CD4-positive, alpha-beta T cell treated with Interleukin-4 for 1 hour (primary cell): ENCODE results near the gene LBHD2.

ENCODE experiments used
- DNase-seq, 2 donors: peaks; one replicate each; pipeline ENCODE4 v3.0.0-alpha.2; 2020 to 2022

LBHD2 gene

DNA sequence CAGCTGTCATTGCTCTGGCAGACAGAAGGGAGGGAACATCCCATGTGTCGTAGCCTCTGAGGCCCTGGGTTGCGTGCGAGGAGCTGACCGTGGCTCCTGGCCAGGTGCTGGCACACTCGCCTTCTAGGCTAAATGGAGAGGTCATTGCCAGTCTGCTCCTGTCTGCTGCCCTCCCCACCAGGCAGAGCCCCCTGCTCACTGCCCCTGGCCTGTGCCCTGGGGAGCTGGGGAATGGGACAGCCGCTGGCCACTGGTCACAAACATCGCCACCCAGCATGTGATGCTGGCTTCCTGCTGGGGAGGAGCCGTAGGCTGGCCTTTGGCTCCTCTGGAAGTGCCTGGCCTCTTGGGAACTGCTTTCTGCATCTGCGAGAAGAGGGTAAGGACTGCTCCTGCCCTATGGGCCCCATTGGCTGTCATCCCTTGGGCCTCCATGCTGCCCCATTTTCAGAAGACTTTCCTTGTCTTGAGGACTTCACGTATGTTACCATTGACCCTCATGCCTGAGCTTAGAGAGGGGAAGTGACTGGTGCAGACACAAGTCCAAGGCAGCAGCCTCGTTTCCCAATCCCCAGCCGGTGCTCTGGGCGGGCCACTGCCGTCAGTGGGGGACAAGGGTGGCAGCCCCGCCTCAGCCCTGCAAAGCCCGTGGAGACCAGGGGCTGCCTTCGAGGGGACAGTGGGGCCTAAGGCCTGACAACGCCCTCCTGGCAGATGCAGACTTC, 37.3 kb downstream of the LBHD2 start:
- peak in 1 of 2 donors; percentile 34 for DNase-seq

DNA sequence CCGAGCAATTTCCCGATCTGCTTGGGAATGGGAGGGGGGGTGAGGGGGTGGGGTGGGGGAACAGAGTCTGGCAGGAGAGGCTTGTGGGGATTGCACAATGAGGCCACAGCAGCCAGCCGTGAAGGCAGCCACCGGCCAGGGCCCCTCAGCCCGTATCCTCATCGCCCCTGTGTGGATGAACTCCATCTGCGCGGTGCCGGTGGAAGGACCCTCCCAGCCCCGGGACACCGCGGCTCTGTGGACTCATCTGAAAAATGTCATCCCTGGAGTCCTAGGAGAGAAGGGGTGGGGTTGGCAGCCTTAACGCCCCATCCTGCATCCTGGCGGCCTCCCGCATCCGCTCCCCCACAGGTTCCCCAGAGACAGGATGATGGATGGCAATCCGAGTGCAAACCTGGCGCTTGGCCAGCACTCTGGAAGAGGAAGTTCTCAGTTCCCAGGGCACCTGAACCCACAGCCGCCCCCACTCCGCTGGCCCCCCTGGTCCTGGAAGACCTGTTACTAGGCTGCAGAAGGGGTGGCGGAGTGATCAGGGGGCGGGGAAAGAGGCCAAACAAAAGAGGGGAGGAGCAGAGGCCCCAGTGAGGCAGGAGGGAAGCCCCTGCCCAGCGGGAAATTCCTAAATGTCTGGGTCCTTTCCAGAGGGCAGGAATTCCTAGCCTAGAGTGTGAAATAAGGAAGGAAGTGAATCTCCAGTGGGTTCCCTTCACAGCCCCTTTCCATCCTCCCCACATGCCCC, 38.0 kb downstream of the LBHD2 start:
- peak in 1 of 2 donors; percentile 45 for DNase-seq

DNA sequence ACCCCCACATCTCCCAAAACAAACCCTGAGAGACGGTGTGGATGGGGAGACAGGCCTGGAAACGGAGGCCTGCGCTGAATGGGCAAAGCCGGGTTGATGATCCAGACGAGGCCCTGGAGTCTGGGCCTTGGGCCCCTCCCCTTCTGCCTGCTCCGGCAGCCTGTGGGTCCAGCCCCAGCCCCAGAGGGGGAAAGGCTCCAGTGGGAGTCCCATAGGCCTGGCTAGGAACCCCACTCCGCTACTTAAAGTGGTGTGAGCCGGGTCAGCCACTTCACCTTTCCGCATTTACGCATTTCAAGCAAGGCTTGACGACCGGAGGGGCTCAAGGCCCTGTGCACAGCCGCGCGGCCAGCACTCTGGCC, 38.6 kb downstream of the LBHD2 start:
- no peak for DNase-seq

DNA sequence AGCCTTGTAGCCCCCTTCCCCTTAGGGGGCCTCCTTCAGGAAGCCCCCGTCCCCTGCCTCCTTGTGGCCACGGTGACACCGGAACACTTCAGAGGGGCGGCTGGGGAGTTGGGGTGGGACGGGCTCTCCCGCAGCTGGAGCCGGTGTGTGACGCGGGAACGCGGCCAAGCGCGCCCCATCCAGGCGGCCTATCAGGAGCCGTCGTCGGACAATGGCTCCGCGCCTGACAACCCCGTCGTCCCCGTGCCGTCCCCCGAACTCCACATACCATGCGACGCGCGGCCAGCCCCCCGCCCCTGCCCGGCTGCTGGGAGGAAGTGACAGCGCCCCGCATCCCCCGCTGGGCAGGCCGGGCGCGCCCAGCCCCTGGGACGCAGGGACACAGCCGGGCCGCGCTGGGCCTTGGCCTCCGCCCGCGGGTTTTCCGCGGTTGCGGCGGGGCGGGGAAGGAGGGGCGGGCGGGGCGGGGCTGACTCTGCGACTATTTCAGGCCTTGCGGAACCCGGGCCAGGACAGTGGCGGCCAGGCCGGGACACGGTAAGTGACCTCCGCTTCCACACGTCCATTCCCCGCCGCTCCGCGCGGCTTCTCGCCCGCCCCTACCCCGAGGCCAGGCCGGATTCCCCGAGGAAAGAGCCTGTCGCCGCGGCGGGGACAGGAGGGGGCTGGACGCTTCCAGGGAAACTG, 39.1 kb downstream of the LBHD2 start, which contains the start of gene TNFAIP2:
TSS of gene TNFAIP2 (plus strand) at position 515 of the 687 bp plus-strand sequence. CDS start 2,997 bp downstream, outside the sequence.
- peak in 1 of 2 donors; percentile 36 for DNase-seq

DNA sequence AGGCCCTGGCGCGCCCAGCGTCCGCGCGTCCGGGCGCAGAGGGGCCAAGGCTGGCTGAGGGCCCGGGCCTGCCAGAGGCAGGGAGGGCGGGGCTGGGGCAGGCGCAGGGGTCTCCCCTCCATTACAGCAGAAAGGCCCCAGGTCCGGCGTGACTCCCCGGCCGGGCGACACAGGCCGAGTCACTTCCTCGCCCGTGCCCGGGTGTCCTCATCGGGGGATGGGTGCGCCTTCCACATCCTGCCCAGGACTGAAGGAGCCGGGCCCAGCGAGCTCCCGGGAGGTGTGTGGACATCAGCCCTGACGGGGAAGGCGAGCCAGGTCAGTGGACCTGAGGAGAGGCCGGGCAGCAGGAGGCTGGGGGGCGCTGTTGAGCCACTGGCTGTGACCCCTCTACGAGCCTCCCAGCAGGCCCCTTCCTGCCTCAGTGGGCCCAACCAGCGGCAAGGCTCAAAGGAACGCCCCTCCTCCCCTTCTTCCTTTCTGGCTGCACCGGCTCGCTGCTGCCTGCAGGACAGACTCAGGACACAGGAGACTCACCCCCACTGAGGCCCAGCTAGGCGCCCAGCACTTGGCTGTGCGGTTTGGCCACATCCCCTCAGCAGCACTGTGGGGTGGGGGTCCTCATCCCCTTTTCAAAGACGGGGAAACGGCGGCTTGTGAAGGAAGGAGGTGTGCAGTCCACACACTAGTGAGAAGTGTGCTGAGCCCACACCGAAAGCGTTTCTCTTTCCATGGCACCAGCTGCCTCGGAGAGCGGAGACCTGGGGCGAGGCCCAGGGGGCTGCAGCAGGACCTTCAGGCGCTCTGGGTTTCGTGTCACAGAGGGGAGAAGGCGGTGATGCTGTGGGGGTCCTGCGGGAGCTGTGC, 39.9 kb downstream of the LBHD2 start:
- DNase-seq = no peak

DNA sequence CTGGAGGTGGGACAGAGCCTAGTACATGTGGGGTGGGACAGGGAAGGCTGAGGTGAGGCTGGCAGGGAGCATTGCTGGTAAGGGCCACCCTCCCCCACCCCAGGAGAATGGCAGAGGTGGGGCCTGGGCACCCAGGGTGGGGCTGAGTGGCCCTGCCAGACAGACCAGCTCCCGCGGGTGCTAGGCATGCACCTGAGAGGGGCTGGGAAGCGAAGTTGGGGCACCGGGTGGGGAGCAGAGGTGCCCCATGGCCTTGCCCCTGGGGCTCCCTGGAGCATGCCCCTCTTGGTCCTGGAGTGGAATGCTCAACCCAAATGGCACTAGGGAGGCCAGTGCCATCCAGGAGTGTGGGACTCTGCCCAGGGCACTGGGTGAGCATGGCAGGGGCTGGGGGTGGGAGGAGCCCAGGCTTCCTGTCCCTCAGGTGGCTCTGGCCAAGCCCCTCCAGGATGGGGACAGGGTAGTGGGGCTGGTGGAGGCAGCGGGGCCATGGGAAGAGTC, 40.5 kb downstream of the LBHD2 start:
- DNase-seq = no peak

DNA sequence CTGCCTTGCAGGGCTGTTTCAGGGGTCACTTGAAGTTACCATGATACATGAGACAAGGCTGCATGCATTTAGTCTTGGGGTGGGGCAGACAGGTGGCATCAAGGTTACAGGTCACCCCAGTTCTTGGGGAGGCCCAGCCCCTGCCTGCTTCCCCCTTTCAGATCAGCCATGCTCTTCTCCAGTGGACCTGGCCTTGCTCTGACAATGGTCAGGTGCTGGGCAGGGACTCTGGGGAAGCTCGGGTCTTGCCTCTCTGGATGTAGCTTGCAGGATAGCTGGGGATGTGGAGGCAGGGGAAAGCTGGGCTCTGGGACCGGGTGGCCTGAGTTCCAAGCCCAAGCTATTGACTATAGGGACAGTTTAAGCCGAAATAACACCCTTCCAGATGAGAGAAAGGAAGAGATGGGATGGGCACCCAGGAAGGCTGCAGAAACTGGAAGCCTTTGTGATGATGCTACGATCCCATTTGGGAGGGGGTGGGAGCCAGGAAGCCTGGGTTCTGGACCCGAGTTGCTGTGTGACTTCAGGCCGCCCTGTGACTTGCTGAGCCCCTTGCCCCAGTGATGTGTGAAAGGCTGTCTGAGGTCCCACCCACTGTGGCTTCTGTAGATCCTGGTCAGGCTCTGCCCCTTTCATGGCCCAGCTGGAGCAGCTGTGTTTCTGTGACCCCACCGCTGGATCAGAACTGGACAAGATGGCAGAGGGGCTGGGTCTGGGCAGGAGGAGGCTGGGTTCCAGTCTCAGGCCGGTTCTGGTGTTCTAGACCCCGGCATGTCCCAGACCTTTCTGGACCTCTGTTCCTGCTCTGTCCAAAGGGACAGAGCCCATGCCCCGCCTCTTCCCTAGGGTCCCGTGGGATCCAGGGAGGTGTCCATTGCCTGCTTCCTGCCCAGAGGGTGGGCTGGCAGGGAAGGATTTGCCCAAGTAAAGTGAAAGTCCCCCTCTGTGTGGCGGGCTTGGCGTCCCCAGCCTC, 41.4 kb downstream of the LBHD2 start:
- no peak for DNase-seq

DNA sequence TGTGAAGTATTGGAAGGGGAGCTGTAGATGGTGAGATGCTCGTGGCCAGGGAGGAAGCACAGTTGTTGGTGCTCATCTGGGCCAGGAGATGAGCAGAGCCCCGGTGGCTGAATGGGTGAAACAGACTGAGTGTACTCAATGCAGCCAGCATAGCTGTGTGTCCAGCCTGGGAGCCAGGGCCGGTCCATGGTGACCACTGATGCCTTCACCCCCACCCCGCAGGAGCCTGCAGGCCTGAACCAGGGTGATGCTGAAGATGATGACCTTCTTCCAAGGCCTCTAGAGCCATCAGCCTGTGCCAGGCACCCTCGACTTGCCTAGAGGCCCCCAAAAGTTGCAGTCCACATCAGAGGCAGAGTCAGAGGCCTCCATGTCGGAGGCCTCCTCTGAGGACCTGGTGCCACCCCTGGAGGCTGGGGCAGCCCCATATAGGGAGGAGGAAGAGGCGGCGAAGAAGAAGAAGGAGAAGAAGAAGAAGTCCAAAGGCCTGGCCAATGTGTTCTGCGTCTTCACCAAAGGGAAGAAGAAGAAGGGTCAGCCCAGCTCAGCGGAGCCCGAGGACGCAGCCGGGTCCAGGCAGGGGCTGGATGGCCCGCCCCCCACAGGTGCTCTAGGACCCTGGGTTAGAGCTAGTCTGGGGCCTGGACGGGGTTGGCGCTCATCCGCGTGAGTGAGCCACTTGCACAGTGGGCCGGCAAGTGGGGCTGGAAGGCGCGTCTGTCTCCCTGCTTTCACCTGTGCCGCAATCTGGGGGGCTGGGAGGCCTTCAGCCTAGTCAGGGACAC, 42.3 kb downstream of the LBHD2 start:
- DNase-seq = no peak

DNA sequence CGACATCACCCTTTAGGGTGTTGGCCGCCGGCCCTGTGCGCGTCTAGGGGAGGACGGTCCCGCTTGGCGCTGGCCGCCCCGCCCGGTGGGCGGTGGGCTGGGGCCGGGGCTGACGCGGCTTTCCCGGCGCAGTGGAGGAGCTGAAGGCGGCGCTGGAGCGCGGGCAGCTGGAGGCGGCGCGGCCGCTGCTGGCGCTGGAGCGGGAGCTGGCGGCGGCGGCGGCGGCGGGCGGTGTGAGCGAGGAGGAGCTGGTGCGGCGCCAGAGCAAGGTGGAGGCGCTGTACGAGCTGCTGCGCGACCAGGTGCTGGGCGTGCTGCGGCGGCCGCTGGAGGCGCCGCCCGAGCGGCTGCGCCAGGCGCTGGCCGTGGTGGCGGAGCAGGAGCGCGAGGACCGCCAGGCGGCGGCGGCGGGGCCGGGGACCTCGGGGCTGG, 42.9 kb downstream of the LBHD2 start:
- no peak for DNase-seq

DNA sequence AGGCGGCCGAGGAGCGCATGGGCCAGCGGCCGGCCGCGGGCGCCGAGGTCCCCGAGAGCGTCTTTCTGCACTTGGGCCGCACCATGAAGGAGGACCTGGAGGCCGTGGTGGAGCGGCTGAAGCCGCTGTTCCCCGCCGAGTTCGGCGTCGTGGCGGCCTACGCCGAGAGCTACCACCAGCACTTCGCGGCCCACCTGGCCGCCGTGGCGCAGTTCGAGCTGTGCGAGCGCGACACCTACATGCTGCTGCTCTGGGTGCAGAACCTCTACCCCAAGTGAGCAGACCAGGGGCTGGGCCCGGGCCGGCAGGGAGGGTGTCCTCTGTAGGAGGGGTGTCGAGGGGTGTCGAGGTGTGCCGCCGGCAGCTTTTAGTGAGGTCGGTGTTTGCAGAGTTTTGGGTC, 43.3 kb downstream of the LBHD2 start:
- no peak for DNase-seq

DNA sequence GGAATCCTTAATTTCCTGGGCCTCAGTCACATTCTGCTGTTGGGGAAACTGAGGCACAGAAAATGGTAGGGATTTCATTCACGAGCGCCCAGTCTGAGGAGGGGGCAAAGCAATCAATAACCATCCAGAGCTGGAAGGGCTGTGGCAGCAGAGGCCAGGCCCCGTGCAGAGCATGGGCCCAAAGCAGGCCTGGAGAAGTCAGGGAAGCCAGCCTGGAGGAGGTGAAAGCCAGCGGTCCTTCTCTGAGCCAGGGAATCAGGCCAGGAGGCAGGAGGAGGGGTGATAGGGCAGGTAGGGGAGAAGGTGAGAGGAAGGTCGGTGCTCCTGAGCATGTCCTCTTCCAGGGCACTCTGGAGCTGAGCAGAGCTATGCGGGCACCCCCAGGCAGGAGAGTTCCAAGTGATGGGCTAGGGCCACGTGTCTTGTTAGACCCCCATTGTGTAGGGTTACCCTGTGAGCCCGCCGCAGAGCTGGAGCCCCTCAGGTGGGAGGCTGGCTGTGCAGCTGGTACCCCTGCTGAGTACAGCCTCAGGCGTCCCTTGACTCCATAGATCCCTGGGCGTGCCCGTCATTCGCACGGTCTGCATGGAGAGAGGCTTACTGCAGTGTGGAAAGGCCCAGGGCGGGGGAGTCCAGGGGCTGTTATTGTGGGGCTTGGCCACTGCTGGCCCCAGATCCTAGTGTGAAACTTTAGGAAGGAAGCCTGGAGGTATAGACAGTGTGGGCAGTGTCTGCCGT, 44.0 kb downstream of the LBHD2 start:
- no peak for DNase-seq

DNA sequence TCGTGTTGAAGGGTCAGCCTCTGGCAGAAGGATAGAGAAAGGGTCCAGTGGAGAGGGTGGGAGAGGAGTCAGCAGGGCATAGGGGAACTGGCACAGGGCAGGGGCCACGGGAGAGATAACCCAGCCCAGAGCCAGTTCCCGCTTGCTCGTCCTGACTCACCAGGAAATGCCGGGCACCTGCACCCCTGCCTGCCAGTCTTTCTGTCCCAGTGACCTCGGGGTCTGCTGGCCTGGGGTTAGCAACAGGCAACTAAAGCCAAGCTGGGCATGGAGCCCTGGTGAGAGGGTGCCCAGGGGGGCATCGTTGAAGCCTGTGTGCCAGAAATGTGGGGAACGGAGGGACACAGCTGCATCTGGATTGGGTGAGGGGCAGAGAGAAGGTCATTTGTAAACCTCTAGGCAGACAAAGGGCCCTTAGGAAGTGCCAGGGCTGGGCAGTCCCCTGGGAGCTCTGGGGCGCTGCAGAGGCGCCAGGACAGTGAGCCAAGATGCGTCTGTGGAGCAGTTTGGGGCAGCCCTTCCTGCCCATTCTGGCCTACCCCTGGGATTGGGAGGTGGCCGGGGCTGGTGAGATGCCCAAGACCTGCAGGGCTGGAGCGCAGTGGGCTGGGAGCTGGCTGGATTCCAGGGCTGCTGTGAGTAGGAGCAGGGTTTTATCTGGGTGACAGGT, 44.8 kb downstream of the LBHD2 start:
- DNase-seq = no peak

DNA sequence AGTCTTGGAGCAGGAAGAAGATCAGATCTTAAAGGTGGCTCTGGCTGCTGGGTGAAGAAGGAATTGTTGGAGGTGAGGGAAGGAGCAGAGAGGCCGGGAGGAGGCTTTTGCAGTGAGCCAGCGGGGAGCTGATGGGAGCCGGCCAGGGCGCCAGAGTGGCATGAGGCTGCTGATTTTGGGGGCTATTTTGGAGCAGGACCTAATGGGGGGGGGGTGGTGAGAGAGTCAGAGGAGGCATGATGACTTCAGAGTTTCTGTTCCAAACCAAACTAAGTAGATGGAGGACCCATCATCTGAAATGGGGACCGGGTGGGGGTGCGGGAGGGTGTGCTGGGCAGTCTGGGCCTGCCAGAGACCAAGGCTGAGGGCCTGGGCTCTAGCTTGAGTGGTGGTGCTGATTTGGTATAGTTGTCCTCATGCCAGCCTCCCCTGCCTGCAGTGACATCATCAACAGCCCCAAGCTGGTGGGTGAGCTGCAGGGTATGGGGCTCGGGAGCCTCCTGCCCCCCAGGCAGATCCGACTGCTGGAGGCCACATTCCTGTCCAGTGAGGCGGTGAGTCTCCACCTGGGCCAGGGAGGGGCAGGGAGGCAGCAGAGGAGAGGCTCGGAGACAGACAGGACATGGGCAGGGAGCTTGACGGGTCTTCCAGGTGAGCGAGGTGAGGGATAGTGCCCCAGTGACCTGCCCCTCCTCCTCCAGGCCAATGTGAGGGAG, 45.4 kb downstream of the LBHD2 start:
- no peak for DNase-seq

DNA sequence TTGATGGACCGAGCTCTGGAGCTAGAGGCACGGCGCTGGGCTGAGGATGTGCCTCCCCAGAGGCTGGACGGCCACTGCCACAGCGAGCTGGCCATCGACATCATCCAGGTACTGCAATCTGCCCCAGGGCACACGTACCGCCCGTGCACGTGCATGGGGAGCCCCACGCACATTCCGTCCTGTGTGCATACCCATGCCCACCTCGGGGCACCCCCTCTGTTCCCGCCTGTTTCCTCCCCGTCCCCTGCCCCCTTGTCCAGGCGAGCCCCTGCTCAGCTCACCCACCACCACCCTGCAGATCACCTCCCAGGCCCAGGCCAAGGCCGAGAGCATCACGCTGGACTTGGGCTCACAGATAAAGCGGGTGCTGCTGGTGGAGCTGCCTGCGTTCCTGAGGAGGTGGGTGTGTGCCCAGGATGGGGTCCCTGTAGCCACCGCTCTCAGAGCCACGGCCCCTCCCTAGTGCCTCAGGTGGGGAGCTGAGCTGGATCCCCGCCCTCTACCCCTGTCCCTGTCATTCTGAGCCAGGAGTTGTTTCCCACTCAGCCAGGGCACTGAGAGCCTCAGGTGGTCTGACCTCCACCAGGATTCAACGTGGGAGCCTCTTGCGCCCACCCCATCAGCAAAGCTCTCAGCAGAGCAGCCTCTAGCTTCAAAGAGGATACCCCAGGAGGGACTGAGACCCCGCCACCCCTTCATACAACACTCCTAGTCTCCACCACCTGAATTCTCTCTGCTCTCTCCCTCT, 46.2 kb downstream of the LBHD2 start:
- no peak for DNase-seq

DNA sequence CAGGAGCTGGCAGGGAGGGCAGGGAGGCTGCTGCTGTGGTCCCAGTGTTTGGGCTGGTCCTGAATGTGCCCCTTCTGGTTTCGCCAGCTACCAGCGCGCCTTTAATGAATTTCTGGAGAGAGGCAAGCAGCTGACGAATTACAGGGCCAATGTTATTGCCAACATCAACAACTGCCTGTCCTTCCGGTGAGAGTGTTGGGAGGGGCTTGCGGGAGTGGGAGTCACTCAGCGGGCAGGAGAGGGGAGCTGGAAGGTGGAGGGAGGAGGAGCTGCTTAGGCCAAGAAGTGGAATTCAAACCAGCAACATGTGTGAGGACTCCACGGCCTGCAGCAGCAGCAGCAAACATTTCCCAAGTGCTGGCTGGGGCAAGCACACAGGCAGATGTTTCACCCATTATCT, 47.0 kb downstream of the LBHD2 start:
- DNase-seq = no peak

DNA sequence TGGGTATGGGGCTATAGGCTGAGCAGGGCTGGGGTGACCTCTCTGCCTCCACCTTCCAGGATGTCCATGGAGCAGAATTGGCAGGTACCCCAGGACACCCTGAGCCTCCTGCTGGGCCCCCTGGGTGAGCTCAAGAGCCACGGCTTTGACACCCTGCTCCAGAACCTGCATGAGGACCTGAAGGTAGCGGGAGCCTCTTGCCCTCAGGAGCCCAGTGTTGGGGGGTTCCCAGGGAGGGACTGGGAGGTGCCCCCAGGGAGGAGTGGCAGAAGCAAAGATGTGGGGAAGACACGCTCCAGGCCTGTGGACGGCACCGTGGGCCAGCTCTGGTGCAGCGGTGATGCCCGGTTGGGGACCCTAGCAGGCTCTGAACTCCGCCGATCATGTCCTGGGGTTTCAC, 47.6 kb downstream of the LBHD2 start:
- no peak for DNase-seq

DNA sequence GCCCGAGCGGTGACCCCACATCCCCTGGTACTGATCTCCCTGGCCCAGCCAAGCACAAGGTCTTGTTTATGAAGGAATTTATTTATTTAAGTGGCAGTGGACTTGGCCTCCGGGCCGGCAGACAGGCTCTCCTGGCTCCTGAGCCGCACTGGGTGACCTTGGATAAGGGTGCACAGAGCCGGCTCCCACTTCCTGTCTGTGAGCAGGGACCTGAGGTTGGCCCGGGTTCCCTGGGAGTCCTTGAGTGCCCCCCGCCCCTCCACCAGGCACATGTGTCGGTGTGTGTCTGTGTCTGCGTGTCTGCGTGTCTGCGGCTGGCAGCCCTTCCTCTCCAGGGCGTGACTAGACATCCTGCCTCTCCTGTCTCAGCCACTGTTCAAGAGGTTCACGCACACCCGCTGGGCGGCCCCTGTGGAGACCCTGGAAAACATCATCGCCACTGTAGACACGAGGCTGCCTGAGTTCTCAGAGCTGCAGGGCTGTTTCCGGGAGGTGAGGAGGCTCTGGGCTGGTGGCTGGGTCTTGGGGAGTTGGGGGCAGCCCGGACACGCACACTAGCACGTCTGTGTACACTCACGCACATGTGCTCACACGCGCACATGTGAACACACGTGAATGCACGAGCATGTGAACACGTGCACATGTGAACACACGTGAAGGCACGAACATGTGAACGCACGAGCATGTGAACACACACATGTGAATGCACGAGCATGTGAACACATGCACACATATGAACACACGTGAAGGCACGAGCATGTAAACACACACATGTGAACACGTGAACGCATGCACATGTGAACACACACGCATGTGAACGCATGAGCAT, 48.6 kb downstream of the LBHD2 start:
- DNase-seq = no peak
